GM21717 (cell line): Measurements from ENCODE around the gene ASNSD1.
"Not testable (repeated sequence)": the region's sequence is repeated elsewhere in the genome, so short reads cannot be mapped to it uniquely, and the experiment has no call there.

ENCODE experiments used
- ATAC-seq: cut with Tn5 transposase; IDR thresholded peaks from one replicate; pipeline ENCODE4 v1.9.1; 2021; ENCODE audit warnings: mild to moderate bottlenecking, moderate library complexity; ENCODE audit not compliant: unreplicated experiment

Gene ASNSD1

GRCh38 chr2:189684811-189685210 lies 23.6 kb downstream of the ASNSD1 start:
- no peak for ATAC-seq

DNA sequence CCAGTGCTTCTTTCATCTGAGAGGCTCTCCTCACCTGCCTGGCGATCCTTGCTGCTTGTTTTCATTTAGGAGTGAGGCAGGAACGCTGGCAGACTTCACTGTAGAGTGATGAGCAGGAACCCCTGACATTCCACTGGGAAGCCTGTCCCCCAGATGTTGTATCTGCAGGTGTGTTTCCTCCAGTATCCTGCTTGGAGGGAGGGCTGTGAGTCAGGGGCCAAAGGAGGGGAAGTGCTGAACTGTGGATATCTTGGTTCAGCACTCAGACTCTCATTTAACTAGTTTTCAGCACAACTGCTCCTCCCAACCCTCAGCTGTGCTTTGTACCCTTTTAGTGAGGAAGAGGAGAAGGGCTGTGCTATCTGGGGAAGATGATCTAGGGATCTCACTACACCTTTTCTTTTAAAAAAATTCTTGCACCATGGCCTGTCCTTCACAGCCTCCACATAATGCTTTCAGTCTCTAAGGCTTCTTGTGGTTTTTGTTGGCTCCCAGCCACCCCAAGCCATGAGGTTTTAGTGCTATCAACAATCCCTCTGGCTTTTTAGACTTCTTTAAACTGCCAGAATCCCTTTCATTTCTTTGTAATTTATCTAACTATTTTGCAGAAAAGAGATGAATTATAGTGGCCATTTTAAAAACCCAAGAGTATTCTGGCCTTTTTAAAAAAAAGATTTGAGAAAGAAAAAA lies 24.4 kb downstream of the ASNSD1 start:
- peak; percentile 69 for ATAC-seq

GRCh38 chr2:189687796-189688195 lies 26.5 kb downstream of the ASNSD1 start:
- not testable (repeated sequence) for ATAC-seq

DNA sequence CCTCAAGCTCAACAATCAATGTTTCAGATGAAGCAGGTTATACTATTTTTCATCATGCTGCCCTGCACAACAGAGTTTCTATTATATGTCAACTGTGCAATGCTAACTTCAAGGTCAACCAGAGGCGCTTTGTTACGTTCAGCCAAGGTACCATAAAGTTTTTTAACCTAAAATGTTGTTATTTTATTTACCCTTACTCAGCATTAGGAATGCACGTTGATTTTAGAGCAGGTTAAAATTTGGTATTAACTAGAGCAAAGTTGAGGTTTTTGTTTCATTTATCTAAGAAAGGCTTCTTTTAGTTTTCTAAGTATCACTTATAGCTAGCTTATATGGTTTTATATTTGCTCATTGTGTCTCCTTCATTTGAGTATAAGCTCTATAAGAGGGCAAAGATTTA lies 35.0 kb downstream of the ASNSD1 start:
- no peak for ATAC-seq

- ATAC-seq: no peak
These were observed 37.0 kb downstream of the ASNSD1 start for GRCh38 chr2:189698020-189698887.

DNA sequence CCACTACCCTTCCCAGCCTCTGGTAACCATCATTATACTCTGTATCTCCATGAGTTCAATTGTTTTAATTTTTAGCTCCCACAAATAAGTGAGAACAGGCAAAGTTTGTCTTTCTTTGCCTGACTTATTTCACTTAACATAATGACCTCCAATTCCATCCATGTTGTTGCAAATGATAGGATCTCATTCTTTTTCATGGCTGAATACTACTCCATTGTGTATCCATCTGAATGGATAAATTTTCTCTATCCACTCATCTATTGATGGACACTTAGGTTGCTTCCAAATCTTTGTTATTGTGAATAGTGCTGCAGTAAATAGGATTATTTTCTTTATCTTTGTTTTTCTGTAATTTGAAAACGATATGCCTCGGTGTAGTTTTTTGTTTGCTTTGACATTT lies 39.4 kb downstream of the ASNSD1 start:
- no peak for ATAC-seq

- no peak for ATAC-seq
These were observed 40.8 kb downstream of the ASNSD1 start for GRCh38 chr2:189702071-189702470.

DNA sequence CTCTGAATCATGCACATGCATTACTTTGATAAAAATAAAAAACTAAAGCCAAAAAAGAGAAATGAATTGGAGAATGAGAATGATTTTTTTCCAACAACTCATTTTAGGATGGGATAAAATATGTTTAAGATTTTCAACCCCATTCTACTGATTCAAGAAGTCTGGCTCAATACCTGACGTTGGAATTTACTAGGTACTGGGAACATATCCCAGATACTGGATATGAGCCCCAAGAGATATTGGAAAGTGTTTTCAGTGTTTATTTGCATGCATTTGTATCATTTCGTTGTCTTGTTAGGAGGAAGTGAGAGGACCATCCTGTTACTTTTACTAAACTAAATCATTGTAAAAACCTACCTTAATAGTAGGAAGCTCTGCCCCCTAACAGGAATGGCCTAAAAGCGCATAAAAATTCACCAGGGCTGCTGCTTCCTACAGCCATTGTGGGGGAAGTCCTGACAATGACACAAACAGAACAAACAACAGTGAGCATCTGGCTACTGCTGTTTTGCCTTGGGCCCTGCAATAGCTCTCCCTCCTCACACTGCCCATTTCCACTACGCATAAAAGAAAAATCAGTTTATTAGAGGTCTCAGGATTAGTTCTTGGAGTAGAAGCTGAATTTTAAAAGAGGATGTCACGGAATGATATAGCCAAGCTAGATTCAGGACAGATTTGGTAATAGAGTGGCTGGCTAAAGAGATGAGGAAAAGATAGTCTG lies 48.4 kb downstream of the ASNSD1 start:
- ATAC-seq: no peak

DNA sequence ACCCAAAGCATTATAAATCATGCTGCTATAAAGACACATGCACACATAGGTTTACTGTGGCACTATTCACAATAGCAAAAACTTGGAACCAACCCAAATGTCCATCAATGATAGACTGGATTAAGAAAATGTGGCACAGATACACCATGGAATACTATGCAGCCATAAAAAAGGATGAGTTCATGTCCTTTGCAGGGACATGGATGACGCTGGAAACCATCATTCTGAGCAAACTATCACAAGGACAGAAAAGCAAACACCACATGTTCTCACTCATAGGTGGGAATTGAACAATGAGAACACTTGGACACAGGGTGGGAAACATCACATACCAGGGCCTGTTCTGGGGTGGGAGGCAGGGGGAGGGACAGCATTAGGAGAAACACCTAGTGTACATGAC lies 56.3 kb downstream of the ASNSD1 start:
- not testable (repeated sequence) for ATAC-seq

GRCh38 chr2:189719571-189719970 lies 58.3 kb downstream of the ASNSD1 start:
- ATAC-seq: no peak
